ENCODE results near the gene SLCO2B1.

Gene SLCO2B1

DNA sequence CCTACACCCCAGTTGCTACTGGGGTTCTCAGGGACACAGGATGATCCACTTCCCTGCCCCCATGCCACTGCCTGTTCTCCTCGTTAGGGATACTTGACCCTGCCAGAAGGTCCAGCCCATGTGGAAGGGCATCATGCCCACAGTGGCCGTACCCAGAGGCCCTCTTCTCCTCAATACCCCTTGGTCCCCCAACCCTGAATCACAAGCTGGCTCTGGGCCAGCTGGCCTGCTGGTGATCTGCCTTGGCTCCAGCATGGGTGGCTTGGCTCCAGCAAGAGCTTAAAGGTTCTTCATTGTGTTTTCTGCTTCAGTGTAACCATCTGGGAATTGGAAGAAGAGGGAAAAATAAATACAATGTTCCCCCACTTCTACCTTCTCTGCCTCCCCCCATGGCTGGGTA is 78.6 kb downstream of the SLCO2B1 start:
- no peak for DNase-seq

GRCh38 chr11:75230621-75231020 is 79.7 kb downstream of the SLCO2B1 start:
- no peak for DNase-seq

DNA sequence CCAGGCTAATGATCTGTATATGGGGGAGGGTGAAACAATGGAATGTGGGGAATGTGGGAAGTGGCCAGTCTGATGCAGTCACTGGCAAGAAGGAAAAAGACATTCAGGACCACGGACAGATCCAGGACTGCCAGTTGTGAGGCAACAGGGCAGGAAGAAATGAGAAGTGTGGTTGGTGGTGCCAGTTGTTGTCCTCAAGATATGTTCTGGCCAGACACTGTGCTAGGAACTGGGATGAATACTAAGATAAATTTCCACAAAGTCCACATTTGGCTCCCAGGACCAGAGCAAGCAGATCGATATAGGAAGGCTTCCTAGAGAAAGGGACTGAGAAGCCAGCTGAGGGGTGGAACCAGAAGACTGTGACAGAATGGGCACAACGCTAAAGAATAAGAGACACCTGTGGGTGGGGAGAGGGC is 82.9 kb downstream of the SLCO2B1 start:
- DNase-seq: peak; percentile 46

- no peak for DNase-seq
Measured at GRCh38 chr11:75236062-75236461, 85.2 kb downstream of the SLCO2B1 start.

GRCh38 chr11:75237050-75237449 is 86.1 kb downstream of the SLCO2B1 start:
- no peak for DNase-seq

DNA sequence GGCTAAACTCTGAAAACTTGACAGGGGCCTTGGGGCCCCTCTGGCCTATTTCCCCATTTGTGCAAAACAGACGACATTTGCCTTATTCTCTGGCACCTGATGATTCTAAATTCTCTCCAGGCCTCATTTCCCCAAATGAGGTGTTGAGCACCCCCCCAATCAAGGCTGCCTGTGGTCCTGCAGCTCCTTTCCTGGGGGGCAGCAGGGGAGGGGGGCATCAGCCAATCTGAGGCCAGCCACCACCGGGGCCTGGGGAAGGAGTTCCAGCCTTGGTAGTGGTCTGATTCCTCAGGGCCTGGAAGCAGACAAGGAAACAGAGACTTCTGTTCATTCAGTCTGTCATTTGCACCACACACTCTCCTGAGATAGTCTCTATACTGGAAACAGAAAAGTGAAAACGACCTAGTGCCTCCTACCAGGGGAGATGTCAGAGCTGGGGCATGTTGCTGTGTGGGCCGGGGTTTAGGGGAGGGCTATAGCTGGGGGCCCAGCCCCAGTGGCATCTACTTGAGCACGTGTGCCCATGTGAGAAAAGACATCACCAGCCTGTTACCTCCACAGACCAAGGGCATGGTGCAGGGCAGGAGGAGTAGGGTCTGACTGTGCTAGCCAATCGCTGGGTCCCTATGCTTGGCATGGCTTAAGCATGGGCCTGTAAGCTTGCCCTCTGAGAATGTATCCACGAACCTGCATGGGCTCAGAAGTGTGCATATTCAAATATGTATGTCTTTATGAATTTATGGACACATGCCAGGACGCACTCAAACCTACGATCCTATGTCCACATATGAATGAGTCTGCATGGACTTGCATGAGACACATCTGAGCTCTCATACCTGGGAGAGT is 87.9 kb downstream of the SLCO2B1 start:
- DNase-seq: no peak

GRCh38 chr11:75239531-75240290 is 88.8 kb downstream of the SLCO2B1 start:
- no peak for DNase-seq

GRCh38 chr11:75240311-75241035 is 89.6 kb downstream of the SLCO2B1 start, which contains the start of gene TPBGL:
TSS of gene TPBGL (plus strand) at chr11:75240774. CDS start at chr11:75241050, 276 bp downstream.
- no peak for DNase-seq

- peak; percentile 64 for DNase-seq
Measured at GRCh38 chr11:75241036-75241905, 90.4 kb downstream of the SLCO2B1 start.

GRCh38 chr11:75241906-75242644 is 91.2 kb downstream of the SLCO2B1 start:
- no peak for DNase-seq

DNA sequence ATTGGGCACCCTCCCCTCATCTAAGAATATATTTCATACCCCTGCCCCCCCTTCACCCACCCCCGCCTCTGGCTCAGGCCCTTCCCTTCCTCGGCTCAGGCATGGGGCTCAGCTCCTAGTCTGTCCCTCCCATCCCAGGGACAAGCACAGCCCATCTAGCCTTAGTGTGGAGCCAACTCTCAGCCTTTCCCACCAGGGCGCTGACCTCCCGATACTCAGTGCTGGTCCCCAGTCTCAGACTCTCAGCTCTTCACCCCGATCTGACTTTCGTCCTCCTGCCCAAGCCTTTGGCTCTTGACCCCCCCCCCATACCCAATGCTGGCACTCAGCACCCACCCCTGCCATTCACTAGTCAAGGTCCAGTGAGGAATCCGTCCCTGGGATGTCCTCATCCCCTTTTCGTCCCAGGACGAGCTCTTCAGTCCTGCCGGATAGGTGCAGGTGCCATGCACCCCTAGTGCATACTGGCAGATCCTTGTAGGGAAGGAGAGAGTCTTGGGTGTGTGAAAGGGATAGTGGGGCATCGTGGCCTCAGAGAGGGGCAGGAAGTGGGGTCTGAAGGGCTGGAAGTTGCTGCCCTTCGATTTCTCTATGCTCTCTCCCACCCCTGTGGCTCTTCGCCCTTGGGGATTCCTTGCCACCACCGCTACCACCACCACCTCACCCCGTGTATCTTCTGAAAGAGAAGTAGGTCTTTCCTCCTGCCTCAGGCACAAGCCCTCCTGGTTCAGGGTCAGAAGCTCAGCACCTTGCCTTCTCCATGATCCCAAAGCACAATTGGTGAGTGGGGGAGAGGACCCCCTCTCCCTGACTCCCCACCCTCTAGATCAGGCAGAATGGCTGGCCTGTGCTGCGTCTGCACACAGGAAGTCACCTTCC is 92.1 kb downstream of the SLCO2B1 start:
- no peak for DNase-seq

DNA sequence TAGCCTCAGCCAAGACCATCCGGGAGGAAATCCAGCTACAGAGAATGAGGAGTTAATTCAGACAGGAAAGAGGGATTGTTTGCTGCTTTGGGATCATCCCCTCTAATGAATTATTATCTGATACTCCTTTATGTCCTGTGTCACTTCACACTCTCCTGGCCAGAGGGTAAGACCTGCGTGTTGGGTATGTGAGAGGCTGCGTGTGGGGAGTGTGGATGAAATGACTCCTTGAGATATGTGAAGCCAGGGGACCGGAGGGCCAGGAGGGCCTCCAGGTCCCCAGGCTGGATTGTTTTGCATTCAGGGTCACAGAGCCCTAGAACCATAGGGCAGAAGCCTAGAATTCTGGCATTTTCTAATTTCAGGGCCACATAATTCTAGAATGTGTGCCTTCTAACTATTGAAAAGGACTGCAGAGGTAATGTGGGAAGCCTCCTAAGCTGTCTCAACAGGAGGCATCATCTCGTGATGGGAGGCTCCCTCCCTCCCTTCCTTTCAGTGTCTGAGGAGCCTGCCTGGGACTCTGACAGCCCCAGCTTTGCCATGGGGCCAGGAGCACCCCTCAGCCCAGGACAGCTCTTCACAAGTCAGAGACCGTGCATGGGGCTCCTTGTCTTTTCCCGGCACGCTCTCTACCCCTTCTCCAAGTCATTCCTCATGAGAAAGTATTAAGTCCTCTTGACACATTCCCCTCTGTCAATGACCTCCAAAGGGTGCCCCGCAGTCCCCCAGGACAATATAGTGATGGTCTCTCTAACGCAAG is 93.3 kb downstream of the SLCO2B1 start:
- DNase-seq: no peak

- no peak for DNase-seq
Measured at GRCh38 chr11:75245356-75246005, 94.6 kb downstream of the SLCO2B1 start.

GRCh38 chr11:75246006-75246670 is 95.2 kb downstream of the SLCO2B1 start:
- no peak for DNase-seq

DNA sequence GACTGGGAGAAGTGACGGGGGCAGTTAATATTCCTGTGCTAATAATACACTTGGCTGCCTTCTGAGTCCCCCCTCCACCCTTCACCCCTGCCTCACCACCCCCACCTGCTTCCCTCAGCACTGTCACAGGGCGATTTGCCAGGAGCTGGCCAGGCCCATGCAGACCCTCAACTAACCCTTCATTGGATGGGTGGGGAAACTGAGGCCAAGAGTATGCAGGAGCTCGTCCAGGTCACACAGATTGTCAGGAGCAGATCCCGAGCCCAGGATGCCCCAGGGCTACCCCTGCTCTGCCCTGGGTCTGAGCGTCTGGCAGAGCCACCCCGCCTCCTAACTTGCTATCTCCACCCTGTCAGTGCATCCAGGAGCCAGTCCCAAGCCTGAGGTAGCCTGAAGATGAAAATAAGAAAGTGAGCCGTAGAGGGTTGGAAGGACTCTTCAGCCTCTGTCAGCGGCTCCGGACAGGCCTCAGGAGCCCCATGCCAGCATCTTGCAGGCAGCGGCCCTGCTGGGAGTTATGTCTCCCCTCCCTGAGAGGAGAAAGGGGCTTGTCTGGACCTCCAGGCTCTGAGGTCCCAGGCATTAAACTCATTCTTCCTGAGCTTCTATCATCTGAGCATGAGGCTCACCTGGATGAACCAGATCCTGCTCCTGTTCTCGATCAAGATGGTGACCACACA is 95.9 kb downstream of the SLCO2B1 start:
- DNase-seq: no peak

- DNase-seq: no peak
Measured at GRCh38 chr11:75248924-75249256, 98.0 kb downstream of the SLCO2B1 start.

- no peak for DNase-seq
Measured at GRCh38 chr11:75249704-75250103, 98.8 kb downstream of the SLCO2B1 start.

DNA sequence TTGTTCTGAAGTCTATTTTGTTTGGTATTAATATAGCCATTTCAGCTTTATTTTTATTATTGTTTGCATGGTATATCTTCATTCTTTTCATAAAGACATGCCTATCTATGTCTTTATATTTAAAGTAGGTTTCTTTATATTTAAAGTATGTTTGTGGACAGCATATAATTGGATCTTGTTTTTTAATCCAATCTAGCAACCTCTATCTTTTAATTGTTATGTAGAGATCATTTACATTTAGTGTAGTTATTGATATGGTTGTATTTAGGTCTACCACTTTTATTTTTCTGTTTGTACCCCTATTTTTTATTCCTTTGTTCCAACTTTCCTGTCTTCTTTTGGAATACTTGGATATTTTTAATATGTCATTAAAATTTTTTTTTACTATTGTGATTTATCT is 103.4 kb downstream of the SLCO2B1 start:
- DNase-seq: no peak
